Activated CD4-positive, alpha-beta T cell treated with anti-CD3 and anti-CD28 coated beads, Interleukin-2, Interleukin-4, amounts not matched to agents 100 ng/mL and 50 ng/mL, durations not matched to agents 16 hours and 8 hours (primary cell): Measurements from ENCODE around the gene ACSS3.

Source experiments
- DNase-seq: peaks from one replicate; pipeline ENCODE4 v3.0.0-alpha.2; 2020; ENCODE audit warnings: low spot score

ACSS3 gene

GRCh38 chr12:81224626-81225025 is 146.7 kb downstream of the ACSS3 start:
- DNase-seq, result no peak

DNA sequence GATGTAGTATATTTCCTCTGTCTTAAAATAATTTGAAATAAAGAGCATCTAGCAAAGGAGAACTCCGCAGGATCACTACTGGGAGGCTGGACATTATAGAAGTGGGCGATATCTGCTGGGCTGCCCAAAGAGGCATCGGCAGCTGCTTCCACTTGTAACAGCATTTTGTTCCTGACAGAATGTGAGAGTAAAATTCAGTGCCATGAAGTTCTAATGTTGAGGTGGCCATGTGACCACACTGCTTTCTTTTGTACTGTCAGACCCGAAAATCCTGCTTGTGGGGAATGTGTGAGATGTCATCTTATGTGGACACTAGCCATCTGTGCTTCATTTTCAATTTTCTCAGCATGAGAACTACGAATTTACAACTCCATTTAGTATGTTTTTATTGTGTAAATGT is 151.9 kb downstream of the ACSS3 start:
- no peak for DNase-seq

DNA sequence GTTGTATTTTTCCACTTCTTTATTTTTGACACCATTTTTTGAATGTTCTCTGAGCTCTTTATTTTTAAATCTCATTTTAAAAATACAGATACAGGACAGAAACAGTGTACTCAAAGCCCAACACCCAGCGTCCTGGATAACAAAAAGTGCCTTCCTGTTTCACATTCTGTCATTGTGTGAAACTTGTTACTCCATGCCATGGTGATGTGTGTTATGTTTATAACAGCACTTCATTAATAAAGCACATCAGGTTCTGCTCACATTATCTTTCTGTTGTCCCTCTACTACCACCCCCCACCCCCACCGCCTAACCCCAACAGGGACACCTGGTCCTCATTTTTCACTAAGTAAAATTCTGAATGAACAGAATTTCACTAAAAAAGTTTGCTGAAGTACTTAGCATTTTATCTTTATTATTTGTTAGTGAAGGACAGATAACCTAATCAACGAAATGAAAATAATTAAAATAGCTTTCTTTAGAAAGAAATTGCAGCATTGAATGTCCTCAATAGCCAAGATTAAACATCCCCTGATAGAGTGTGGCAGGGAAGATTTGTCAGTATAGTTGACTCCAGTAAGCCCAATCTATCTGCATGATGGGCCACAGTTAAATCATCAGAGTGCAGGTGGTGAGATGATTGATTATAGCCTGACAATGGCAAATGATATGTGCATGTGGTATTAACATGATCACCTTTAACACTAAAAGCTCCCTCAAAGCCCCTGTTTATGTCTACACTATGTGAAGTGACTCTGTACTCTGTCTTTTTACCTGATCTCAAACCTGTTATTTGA is 153.9 kb downstream of the ACSS3 start:
- no peak for DNase-seq

DNA sequence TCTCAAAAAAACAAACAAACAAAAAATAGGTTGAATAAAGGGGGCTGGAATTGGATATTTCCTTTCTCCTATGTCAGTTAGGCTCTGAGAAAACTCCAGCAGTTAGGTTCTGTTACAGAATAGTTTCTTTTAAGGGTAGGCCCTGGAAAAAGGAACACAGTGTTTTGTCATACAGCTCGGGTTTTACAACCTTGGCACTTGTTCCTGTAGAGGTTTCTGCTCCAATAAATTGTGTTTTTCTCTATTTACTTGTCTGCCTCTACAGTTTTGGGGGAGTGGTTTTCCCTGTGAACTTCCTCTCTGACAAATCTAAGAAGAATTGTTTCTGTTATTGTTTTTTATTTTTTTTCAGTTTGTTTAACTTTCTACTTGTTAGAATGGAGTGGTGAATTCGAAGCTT is 167.6 kb downstream of the ACSS3 start:
- DNase-seq, result no peak

DNA sequence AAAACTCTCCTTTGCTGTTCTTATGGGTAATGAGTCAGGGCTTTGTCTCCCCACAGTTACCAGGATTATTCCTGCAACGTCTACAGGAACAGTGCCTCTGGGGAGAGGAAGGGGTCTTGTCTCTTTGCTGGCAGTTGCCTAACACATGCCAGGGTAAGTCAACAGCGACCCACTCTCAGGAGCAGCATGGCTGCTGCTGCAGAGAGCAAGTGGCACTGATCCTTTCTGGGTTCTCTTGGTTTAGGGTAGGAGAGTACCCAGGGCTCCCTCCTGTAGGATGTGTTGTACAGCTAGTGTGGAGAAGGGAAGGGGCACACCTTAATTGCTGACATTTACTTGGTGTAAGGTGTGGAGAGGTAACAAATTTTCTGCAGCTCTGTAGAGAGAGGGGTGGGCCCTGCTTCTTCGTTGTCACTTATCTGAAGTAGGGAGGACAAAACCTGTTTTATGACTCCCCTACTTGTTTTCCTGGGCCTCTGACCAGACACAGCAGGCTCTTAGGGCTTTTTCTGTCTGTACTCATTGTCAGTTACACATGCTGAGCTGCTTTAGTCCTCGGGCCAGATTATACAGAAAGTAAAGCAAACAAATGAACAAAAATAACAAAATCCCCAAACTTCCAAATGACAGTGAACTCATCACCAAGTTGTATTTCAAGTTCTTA is 168.2 kb downstream of the ACSS3 start:
- no peak for DNase-seq

DNA sequence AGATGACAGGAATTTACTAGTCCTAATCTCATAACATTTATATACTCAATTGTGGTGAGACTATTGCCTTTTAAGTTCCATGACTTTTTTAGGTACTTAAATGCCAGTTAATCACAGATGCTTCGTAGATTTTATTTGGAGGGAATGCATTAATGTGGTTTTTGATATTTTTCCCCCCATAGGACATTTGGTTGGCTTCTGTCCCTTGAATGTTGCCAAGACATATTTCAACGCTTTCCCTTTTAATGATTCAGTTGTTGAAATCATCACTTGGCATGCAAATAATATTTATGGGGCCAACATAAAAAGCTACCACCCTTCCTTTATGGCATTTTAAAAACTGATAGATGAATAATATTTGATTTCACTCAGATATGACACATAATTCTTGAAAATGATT is 172.1 kb downstream of the ACSS3 start:
- DNase-seq, result no peak

GRCh38 chr12:81252228-81252627 is 174.3 kb downstream of the ACSS3 start:
- no peak for DNase-seq

DNA sequence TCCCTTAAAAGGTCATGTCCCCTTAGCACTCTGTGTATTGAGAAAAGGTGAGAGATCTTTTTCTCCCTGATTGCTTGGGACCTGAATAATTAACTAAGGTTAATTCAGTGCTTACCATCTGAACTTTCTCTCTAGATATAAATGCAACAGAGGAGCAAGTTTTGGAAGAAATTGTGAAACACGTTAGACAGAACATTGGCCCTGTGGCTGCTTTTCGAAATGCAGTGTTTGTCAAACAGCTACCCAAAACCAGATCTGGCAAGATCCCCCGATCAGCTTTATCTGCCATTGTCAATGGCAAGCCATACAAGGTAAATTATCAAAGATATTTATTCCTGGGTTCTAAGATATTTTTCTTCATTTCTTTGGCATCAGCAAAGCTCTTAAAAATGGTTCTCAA is 175.5 kb downstream of the ACSS3 start:
- no peak for DNase-seq

GRCh38 chr12:81255456-81255855 is 177.6 kb downstream of the ACSS3 start:
- DNase-seq, result no peak

- DNase-seq, result no peak
Observed at GRCh38 chr12:81255947-81256346, 178.1 kb downstream of the ACSS3 start.

DNA sequence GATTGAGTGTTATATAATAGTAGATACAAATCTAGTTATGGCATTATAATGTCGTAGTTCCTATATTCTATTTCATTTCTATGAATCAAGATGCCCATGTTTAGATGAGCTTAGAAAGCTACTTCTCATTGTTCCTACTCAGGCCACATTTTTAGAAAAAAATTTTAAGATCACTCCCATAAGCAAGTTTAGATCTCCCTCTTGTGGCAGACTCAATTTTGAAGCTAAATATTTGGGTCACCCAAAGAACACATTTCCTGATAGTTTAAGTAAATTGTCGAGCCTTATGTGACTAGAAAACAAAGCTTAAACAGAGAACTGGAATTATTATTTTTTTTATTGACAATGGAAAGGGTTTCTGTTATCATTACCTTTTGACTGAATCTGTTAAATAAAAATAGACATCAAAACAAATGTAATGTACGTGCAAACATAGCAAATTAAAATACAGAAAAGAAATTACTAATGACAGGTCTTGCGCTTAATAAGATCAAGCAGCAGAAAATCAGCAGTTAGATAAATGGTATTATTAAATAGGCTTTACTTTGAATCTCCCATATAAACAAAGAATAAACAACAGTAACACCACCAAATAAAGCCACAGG is 180.2 kb downstream of the ACSS3 start:
- no peak for DNase-seq

DNA sequence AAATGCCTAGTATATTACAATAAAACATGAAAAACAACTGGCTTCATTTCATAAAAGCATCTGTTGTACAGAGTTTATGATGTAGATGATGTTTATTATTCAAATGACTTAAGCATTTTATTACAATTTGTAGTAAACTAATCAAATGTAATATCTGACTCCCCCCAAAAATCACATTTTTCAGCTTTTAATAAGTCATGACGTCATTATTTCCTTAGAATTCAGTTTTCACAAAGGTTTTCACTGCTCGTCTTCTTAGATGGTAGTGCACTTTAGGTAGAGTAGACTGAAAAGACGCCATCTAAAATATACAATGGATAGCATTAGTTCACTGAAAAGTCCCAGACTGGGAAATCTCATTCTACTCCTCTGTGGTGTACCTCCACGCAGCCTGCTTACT is 181.5 kb downstream of the ACSS3 start:
- no peak for DNase-seq

DNA sequence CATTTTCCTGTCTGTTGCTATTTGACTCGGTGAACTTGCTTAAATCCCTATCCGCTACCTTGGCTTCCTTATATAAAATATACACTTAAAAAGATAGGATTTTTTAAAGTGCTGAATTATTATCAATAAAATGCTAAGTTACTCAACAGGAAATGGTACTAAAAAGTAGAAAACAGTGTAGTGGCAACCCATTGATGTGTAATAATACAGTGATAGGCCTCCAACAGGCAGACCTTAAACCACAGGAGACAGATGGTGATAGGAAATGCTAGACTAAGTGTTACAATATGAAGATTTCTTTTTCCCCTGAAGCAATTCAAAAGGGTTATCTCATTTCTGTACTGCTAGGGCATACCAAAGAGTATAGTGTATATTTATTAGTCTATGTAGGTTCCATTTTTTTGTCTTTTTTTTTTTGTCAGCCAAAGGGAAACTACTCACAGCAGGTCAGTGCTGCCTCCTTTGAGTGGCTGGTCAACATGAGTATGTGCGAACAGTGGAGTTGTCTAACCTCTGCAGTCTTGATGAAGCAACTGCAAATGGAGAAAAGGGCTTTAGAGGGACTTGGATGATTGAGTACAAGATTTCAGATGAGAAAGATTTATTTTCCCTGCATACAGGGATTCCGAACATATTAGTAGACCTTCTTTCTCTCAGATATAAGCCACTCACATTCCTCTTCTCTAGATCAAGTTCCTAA is 183.8 kb downstream of the ACSS3 start:
- DNase-seq, result no peak

- DNase-seq, result no peak
Observed at GRCh38 chr12:81263072-81263471, 185.2 kb downstream of the ACSS3 start.

DNA sequence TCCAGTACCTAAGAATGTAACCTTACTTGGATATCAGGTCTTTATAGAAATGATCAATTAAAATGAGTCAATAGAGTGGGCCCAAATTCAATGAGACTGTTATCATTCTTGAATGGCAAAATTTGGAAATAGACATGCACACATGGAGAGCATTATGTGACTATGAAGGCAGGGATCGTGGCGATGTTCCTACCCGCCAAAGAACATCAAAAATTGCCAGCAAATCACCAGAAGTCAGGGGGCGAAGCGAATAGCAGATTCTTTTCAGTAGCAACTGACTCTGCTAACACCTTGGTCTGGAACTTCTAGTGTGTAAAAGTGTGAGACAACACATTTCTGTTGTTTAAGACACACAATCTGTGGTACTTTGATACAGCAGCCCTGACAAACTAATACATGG is 192.5 kb downstream of the ACSS3 start:
- no peak for DNase-seq

GRCh38 chr12:81274637-81275529 is 197.0 kb downstream of the ACSS3 start:
- DNase-seq, result no peak

- DNase-seq, result no peak
Observed at GRCh38 chr12:81284137-81284536, 206.3 kb downstream of the ACSS3 start.

- no peak for DNase-seq
Observed at GRCh38 chr12:81288651-81289050, 210.8 kb downstream of the ACSS3 start.

DNA sequence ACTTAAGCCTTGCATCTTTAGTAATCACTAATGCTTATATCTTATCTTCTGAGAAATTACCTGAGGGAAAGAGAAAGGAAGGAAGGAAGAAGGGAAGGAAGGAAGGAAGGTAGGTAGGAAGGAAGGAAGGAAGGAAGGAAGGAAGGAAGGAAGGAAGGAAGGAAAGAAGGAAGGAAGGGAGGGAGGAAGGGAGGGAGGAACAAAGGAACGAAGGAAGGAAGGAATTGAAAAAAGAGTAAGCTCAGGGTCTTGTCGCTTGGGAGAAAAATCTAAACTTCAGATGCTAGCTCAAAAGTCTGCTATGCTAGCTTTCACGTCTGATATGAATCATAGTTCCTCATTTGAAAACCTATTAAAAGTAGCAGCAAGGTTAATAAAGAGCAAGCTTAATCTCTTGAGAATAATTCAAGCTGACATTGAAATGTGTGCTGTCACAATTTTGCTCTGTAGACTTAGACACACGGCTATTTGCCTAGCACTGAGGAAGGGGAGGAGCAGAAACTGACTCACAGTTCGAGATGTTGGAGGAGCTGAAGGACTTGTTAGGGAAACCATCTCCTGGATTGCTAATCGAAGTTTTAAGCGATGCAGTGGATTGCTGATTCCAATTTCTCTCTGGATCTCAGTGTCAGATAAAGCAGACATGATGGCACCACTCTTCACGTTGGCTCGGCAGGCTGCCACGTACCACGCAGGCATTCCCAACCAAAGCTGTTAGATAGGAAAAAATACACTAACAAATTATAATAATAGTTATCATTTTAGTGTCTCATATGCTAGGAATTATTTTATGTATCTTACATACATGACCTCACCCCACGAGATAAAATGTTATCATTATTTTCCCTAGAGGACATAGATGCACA is 216.7 kb downstream of the ACSS3 start:
- DNase-seq, result no peak

DNA sequence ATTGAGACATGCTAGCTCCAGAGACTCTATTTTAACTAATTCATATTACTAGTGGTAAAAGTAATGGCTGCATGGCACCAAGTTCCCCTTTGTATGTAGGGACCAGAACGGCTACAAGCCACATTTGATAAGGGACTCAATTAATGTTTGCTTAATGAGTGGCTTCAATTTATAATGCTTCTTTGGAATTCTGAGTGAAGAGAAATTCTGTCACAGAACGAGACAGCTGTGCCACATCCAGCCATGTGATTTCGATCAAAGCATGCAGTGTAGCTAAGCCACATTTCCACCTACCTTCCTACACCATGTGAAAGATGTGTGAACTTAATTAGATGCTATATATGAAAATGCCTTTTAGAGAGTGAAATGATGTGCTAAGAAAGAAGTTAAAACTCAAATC is 217.4 kb downstream of the ACSS3 start:
- no peak for DNase-seq
